Stromal cell of bone marrow (primary cell): Measurements from ENCODE around the gene PTPN7.
"Not testable (repeated sequence)": the region's sequence is repeated elsewhere in the genome, so short reads cannot be mapped to it uniquely, and the experiment has no call there.

Experiments
- DNase-seq: peaks from one replicate; pipeline ENCODE4 v3.0.0-alpha.2; 2012; ENCODE audit warnings: low read depth

Gene PTPN7

GRCh38 chr1:202167054-202167453 lies 6.7 kb upstream of the PTPN7 start:
- not testable (repeated sequence) for DNase-seq

- DNase-seq, result no peak
Observed at GRCh38 chr1:202165942-202166843, 5.8 kb upstream of the PTPN7 start.

- no peak for DNase-seq
Observed at GRCh38 chr1:202165267-202165941, 5.0 kb upstream of the PTPN7 start.

DNA sequence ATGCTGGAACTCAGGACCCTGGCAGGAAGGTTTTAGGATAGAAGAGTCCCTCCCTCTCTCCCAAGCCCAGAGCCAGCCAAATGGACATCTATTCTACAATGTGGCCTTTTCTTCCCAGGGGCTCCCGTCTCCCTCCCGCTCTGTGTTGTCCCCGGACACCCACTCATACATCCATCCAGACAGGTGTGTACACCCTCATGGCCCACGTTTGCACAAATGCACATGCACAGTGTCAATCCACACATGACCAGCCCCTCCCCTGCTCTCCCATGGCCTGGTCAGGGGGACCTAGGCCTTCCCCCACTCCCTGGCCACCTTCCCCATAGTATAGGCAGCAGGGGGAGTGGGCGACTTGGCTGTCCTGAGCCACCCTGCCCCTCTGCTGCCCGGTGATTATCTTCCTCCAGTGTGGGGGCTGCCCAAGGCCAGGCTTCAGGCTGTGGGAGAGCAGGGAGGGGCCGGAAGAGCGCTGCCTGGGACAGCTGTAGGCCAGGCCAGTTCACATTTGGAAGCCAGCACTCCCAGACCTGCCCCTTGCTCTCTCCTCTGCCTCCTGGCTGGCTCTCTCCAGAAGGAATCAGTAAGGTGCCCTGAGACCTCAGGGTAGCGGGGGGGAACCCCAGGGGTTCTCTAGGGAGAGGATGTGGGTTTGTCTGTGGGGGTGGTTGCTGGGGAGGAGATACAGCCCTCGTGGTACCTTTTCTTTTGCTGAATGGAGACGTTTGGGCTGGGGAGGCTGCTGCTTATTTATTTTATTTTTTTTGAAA lies 4.1 kb upstream of the PTPN7 start:
- no peak for DNase-seq

DNA sequence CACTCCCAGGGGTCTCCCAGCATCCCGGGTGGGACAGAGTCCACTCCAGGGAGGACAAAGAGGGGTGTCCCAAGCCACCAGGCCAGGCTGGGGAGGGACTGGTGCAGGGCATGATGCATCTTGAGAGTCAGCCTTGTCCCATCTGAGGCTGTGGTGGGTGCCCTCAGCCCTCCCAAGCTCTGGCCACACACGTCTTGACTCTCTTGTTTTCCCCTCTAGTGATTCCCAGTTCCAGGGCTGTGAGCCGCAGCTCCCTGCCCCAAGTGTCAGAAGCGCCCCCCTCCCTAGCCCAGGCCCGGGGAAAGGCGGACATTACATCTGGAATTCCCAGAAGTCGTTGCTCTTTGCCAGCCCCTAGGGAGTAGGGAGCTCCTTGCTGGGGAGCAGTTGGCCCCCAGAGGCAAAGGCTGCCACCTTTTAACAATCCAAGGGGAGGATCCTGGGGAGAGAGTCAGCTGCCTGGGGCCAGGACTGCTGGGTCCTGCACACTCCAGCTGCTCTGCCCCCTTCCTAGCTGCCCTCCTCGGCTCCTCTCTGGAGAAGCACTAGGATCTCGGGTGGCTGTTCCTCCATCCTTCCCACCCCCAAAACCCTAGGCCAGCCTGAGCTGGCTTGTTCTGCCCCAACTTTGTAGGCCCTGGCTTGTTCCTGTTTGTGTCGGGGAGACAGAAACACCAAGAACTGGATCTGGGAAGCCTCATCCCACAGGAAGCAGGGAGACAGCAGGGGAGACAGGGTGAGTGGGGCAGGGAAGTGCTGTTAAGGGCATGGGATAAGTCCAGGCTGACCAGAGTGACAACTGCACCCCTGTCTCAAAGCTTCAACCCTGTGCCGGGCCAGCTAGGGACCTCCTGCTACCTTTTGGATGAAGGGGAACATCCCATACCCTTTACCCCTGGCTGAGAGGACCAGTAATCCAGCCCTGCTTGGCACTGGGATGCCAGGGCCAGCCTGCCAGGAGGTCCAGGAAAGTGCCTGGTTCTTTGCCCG lies 3.2 kb upstream of the PTPN7 start:
- DNase-seq, result no peak

- DNase-seq, result no peak
Observed at GRCh38 chr1:202162418-202163280, 2.2 kb upstream of the PTPN7 start.

- DNase-seq, result no peak
Observed at GRCh38 chr1:202162047-202162417, 1.6 kb upstream of the PTPN7 start.

DNA sequence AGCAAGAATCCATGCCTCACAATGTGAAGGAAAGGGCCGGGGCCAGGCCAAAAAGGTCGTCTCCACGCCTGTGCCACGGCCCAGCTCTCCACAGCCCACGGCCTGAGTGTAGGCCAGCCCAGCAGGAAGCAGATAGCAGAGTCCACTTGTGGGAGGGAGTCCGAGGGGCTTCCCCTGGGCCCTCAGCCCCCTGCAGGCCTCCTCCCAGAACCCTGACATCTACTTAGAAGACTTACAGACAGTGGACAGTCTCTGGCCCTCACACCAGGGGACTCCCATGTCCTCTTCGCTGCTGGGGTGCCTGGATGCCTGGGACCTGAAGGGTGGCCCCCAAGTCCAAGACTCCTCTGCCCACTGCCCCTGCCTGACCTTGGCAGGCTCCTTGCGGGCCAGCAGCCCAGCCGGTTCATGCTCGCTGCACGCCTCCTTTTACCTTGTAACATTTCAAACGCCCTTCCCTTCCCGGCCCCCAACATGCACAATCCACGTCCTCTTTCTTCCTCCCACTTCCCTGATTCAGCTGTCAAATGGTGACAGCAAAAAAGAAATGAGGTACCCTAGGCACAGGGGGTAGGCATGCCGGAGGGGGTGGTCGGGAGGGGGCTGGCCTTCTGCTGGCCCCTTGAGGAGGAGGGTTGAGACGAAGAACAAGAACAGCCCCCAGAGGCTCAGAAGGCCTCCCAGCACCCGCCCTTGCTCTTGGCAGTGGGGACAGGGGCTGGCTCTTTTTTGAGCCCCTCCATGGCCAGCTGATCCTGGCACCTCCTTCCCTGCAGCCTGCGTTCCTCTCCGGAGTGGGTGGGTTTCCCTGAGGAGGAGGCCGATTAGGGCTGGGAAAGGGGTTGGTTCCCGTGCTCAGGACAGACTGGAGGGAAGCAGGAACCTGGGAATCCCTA lies 997 bp upstream of the PTPN7 start:
- no peak for DNase-seq

- DNase-seq, result no peak
Observed at GRCh38 chr1:202159534-202160371, 649 bp downstream of the PTPN7 start.

- no peak for DNase-seq
Observed at GRCh38 chr1:202158810-202159533, 1.4 kb downstream of the PTPN7 start.

DNA sequence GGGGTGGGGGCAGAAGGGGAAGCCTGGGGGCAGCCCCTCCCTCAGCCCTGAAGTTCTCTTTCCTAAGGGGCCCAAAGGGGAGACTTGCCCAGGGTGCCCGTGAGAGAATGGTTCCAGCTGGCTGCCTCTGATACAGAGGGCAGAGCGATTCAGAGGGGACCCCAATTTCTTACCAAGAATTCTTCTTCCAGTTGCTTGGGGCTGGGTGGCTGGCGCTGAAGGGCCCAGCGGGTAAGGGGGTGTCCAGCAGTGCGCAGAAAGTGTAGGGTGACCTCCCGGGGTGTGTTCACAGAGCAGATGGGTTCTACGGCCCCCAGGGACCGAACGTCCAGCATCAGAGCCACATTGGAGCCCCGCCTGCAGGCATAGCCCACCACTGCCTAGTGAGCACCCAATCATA lies 2.5 kb downstream of the PTPN7 start:
- no peak for DNase-seq

GRCh38 chr1:202156590-202156989 lies 3.8 kb downstream of the PTPN7 start:
- no peak for DNase-seq

- DNase-seq, result no peak
Observed at GRCh38 chr1:202155478-202156021, 4.9 kb downstream of the PTPN7 start.

DNA sequence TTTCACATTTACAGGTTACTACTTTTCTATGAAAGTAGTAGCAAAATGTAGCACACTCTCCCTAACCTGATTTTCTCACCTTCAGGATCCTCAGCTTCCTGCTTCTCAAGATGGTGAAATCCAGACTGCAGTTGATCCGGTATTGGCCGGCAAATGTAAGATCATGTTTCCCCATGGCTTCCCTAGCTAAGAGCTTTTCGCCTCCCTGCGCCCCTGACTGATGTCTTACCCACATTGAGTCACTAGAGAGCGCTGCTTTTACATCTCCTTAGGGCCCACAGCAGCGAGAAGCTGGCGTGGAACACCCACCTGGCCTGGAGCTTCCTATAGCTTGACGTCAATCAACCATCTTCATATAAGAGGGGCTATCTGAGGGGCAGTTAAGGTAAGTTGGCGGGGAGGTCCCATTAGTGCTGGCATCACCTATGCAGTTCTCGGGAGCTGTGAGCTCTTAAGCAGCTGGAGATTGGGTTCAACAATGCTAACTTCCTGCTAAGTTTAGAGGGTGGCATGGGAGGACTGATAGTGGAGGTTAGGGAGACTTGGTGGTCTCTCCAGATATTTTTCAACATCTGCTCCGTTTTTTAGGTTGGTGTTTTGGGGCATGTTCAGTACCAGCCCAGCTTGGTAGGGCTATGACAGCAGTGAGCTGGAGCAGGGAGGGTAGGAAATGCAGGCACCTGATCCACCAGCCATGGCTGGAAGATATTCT lies 5.5 kb downstream of the PTPN7 start:
- peak; percentile 51 for DNase-seq

DNA sequence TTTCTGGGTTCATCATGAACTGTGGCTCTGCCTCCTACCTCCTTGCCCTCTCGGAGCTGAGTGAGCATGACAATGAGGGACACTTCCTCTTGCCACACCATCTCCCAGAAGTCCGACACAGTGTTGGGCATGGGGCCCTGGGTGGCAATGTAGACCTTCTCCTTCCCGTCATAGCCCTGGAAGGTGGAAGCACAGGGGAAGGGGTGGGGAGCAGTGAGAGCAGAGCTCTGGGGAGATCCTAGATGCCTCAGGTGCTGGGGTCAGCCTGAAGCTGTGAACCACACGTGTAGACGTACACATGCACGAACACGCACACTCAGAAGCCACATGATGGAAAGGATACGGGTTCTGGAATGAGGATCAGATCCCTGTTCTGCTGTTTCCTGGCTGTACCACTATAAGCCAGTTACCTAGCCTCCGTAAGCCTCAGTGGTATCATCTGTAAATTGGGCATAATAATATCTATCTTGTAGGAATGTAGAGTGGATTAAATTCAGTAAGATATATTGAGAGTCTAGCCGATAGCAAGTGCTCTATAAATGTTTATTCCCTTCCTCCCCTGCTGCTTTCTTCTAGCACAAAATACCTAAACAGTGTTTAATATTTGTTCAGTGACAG lies 6.1 kb downstream of the PTPN7 start:
- DNase-seq, result no peak

- DNase-seq, result no peak
Observed at GRCh38 chr1:202153284-202153683, 7.1 kb downstream of the PTPN7 start.
